CD4-positive, alpha-beta T cell treated with Interleukin-17A for 1 hour (primary cell): ENCODE results near the gene MEIOC.

ENCODE experiments used
- DNase-seq: peaks from one replicate; pipeline ENCODE4 v3.0.0-alpha.2; 2020

The MEIOC gene

GRCh38 chr17:44719444-44719843, 63.2 kb downstream of the MEIOC start:
- no peak for DNase-seq

GRCh38 chr17:44722254-44722653, 66.0 kb downstream of the MEIOC start:
- DNase-seq, result no peak
